ENCODE measurements around the gene ZP1. TPM values are rescaled to one million over a fixed set of nuclear protein-coding genes. Genes with fewer than 3 reads are reported as not detected.

Gene ZP1
- total RNA-seq, 1 donor from 2014 or later, result 0.96 TPM

DNA sequence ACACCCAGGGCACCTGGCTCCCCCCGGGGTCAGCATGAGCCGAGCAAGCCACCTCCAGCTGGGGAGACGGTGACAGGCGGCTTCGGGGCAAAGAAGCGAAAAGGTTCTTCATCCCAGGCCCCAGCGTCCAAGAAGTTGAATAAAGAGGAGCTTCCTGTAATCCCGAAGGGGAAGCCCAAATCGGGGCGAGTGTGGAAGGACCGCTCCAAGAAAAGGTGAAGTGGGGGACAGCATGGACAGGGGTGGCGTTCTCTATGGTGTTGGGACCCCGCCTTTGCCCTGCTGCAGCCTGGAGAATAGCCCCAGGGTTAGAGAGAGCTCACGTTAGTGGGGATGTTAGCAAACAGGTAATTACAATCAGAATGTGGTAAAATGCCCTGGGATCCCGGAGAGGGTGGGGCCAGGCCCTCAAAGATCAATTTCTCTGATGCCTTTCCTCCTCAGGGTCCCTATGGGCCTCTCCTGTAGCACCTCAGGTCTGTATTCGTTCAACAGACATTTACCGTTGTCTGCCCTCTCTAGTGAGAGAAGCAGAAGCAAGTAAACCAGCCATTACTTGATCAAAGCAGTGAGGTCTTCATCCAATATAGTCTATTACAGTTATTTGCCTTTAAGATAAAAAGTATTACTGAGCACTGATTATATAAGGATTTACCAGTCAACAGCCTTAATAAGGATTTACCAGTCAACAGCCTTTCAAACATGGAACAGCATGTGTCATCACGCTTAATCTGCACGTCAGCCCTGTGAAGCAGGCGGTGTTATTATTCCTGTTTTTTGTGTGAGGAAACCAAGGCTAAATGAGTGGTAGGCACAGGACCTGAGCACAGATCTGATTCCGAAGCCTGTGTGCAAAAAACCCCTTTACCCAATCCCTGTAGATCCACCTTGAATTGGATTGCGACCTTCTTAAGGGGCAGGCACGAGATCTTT is 24.4 kb upstream of the ZP1 start:
- no peak for DNase-seq (ENCODE audit: low spot score)

DNA sequence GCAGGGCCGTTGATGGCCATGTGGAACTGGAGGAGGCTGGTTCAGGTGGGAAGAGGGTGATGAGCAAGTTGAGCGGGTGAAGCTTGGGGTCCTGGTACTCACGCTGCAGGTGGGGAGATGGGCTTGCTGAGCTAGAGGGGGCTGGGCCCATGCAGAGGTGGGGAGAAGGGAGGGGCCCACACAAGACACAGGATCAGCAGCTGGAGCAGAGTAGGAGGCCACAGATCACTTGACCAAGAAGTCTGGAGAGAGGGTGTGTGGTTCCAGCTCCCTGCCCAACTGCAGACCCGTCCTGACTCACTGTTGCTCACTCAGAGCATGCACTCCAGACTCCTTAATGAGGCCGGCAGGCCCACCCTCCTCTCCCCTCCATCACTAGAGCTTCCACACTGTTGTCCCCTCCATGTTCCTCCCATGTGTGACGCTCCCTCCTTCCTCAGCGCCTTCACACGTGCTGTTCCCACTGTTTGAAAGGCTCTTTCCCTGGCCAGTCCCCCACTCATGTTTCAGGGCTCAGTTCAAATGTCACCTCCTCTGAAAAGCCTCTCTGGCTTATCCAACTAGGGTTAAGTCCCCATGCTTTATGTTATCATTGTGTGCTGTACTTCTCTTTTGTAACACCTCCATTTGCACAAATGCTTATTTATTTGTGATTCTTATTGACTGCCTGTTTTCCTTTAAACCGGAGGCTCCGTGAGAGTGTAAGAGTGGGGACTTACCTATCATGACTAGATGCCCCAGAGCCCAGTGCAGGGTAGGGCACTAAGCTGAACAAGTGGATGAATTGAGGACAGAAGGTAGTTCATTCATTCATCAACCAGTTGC is 23.1 kb upstream of the ZP1 start:
- no peak for DNase-seq (ENCODE audit: low spot score)

DNA sequence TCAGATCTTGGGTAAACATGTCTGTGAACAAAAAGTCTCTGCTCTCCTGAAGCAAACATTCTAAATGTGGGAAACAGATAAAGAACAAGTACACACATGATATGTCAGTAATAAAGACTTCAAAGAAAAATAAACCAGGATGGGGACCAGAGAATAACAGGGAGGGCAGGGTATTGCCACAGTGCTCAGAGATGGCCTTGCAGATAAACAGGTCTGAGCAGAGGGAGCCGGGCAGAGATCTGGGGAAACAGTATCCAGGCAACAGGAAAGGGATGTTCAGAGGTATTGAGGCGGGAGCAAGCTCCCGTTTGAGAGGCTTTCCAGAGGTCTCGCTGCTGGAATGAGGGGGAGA is 22.5 kb upstream of the ZP1 start:
- DNase-seq (ENCODE audit: low spot score), result no peak

DNA sequence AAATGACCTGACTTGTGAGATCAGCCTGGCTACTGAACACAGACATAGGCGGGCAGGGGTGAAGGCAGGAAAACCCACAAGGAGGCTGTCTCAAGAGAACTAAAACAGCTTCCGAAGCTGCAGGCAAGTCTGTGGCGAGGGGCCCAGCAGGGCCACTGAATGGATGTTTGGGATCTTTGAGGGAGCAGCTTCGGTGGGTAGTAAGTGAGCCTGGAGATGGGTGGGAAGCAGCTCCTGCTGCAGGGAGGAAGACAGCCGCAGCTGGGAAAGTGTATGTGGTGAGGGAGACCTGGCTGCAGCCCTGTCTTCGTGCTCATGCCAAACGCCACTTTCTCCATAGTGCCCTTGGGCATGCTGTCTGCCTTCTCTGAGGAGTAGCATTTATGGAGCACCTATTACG is 22.0 kb upstream of the ZP1 start:
- no peak for DNase-seq (ENCODE audit: low spot score)

DNA sequence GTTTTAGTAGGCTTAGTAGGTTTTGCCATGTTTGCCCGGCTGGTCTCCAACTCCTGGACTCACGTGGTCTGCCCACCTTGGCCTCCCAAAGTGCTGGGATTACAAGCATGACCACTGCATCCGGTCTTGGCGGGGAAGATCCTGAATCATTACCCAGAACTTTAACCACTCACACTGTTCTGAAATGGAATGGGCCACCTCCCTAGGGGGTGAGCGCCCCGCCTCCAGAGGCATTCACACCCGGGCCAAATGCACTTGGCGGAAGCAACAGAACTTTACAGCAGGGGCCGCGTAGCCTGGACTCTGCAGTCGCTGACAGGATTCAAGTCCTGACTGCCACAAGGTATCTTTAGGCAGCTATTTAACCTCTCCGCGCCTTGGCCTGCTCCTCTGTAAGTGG is 20.1 kb upstream of the ZP1 start:
- DNase-seq (ENCODE audit: low spot score), result no peak

DNA sequence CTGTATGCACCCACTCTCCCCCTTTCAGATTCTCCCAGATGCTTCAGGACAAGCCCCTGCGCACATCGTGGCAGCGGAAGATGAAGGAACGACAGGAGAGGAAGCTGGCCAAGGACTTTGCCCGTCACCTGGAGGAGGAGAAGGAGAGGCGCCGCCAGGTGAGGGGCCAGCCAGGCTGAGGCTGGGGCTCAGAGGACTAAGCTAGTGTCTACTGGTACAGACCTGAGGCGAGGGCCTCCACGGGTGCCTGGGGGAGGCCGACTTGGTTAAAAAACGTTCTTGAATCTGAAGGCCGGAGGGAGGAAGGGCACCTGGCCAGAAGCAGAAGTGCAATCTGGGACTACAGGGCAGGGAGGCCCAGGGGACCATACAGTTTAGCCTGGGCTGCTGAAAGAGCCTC is 19.4 kb upstream of the ZP1 start:
- no peak for DNase-seq (ENCODE audit: low spot score)

DNA sequence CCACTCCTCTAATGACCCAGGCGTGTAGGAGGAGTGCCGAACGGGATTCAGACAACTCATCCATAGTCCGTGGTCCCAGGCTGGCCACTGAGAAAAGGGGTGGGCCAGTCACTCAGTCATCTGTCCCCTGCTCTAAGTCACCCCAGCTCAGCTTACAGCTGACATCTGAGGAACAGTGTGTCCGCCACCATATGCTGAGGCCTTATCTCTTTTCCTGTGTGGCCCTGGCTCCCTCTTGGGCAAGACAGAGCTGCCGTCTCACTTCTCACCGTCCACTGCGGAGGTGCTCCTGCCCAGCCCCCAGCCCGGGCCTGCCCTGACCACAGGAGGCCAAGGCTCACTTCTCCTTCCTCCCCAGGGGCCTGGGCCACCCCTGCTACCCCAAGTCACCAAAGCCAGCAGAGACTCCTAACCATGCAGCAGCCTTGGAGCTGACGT is 18.6 kb upstream of the ZP1 start:
- no peak for DNase-seq (ENCODE audit: low spot score)

DNA sequence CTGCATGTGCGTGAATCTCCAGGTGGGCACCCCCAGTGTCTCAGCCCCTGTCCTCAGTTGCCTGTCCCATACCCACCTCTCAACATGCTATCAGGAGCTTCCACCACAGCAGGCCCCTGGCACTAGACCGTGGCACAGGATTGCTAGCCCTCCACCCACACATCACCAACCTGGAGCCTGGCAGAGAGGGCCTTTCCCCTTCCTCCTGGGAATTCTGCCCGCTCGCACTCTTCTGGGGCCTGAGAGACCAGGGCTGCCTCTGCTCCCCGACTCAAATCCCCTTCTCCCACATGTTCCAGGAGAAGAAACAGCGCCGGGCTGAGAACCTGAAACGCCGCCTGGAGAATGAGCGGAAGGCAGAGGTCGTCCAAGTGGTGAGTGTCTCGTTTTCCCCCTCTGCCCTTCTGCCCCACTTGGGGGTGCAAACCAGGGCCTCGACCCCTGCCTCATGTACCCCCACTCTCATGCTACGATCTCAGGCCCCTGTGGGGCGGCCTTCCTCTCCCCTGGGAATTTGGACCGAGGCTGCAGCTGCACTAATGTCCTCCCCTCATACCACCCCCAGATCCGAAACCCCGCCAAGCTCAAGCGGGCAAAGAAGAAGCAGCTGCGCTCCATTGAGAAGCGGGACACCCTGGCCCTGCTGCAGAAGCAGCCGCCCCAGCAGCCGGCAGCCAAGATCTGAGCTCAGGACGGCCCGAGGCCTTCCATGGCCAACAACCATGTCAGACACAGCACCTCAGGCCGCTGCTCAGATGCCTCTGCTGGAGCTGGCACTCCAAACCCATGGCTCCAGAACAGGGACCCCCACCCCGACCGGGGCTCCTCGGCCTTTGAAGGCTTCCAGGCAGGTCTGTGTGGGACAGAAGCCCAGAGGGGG is 17.5 kb upstream of the ZP1 start:
- no peak for DNase-seq (ENCODE audit: low spot score)

DNA sequence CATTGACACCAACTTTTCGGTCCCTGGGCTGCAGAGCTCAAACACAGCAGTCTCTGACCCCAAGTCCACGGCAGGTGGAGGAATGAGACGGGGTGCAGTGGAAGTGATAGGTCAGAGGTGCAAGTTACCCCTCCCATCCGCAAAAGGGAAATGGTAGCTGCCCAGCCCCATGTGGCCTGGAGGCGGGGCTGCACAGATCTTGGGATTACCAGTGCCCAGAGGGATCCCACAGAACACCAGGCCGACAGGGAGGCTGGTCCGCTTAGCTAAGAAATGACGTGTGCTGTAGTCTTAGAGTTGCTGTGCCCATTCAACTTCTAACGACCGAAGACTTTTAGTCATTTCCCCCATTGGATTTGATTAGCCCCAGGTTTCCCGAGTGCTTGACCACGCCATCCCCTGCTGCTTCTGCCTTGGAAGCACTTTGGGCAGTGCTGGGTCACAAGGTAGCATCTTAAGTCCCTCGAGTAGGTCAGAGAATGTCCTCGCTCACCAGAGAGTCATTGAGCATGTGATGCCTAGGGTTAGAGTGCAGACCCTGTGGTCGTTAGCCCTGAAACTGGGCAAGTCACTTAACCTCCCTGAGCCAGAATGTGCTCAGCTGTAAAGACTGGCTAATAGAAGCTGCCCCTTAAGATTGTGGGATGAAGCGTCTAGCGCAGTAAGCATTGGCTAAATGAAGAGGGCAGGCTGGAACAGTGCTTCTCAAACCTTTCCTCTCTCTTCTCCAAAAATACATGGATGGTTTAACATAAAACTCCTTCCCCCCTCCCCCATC is 15.8 kb upstream of the ZP1 start:
- no peak for DNase-seq (ENCODE audit: low spot score)

DNA sequence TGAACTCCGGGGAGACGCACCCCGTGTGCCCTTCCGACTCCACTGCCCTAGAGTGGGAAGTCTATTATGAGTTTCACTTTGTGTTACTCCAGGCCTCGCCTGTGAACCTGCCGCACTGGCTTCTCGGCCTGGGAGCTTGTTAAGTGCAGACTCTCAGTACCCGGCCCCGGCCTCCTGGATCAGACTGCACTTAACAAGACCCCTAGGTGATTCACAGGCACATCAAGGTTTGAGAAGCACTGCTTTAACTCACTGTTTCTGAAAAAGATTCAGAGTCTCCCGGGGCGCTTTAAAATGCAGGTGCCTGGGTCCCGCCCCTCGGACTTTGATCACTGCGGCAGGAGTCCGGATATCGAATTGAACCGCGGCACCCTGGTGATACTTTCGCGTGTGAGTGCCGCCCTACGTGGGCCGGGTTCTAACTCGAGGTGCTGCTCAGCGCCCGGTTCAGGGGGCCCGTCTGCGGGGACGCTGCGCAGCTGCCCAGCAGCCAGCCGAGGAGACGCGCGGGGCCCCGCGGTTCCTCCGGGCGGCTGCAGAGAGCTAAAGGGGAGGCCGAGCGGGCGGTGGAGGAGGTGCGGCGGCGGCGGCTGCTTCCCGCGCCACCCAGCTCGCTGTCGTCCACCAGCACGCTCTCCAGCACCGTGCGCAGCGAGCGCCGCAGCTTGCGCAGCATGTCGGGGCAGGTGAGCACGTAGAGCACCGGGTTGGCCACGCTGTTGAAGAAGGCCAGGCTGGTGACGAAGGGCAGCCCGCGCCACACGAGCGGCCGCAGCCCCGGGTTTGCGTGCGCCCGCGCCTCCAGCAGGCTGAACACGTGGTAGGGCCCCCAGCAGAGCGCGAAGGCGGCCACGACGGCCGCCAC is 15.0 kb upstream of the ZP1 start:
- DNase-seq (ENCODE audit: low spot score), result no peak

DNA sequence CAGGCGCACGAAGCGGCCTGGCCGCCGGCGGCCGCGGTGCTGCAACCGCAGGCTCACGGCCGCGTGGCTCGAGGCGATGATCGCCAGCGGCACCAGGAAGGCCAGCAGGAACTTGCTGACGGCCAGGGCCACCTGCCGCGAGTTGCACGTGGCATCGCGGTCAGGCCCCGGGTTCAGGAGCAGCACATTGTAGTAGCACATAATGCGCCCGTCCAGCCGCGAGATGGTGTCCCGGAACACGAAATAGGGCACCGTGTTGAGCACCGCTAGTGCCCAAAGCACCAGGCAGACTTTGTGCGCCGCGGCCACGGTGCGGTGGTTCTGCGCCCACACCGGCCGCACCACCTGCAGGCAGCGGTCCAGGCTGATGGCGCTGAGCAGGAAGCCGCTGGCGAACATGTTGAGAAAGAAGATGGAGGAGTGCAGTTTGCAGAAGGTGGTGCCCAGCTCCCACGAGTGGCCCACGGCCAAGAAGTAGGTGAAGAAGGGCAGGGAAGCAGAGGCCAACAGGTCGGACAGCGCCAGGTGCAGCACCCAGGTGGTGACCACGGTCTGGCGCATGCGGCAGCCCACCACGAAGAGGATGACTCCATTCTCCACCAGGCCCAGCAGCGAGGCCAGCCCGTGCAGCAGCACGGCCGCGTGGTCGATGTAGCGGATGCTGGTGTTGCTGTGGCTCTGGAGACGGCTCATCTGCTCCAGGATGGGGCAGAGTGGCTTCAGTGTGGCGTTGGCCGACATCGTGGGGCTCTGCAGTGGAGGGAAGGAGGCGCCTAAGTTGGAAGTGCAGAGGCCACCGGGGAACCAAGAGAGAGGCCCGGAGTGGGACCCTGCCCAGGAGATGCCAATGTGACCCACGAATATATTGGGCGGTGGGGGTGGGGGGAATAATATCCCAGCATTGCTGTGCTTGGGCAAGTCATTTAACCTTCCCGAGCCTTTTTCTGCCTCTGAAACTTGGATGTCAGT is 14.1 kb upstream of the ZP1 start:
- DNase-seq (ENCODE audit: low spot score), result no peak

DNA sequence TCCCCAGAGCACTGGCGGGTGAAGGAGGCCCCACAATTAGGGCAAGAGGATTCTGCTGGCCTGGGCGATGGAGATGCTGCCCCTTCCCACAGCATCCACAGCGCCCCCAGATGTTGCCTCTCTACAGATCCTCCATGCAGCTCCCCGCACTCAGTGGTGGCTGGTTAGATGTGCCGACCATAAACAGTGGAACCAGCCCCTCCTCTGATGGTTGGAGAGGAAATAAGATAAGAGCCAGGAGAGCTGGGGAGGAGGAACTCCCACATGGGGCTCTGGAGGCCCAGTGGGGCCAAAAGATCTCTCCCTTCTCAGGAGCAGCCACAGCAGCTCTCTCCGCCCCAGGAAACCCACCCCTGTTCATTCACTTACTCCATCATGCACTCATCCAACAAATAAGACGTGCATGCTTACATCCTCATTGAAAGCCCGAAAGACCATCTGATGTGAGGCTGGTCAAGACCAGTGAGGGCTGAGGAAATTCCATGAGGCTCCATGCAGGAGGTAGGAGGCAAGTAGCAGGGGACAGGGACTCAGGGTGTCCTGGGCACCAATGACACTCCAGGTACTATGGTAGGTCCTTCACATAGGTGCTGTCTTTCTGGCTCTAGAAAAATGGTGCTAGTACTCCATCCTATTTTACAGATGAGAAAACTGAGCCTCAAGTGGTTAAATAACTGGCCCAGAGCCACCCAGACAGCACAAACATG is 13.0 kb upstream of the ZP1 start:
- no peak for DNase-seq (ENCODE audit: low spot score)

DNA sequence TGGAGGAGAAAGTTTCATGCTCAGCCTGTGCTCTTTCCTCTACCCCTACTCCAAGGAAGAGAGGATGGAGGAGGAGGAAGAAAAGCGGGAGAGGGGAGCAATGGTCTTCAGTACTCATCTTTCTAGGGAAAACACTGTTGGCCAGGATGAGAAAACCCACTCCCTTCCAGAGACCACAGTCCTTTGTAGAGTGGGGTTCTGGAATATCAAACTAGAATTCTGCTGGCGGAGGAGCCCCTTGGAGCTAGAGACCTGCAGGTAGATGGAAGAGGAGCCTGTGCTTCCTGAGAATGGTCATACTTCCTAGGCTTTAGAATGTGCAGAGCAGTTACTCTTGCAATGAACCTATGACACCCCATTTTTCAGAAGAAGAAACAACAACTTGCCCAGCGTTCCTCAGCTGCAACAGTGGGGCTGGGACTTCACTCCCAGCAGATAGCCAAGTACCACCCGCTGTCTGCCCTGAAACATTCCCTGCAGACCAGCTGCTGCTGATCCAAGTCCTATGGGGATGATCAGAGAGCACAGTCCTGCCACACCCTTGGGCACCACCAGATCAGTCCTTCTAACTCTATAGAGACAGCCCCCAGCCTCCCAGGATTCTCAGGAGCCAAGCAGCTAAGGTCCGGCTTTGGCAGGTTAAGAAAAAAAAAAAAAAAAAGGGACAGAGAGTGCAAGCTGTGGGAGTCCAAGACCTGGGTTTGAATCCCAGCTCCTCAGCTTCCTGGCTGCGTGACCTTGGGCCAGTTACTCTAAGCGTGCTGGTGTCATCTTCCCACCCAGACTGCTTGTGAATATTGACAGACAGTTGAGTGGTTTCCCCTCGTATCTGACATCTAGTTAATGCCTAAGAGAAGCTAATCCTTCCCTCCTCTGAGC is 12.3 kb upstream of the ZP1 start:
- no peak for DNase-seq (ENCODE audit: low spot score)

DNA sequence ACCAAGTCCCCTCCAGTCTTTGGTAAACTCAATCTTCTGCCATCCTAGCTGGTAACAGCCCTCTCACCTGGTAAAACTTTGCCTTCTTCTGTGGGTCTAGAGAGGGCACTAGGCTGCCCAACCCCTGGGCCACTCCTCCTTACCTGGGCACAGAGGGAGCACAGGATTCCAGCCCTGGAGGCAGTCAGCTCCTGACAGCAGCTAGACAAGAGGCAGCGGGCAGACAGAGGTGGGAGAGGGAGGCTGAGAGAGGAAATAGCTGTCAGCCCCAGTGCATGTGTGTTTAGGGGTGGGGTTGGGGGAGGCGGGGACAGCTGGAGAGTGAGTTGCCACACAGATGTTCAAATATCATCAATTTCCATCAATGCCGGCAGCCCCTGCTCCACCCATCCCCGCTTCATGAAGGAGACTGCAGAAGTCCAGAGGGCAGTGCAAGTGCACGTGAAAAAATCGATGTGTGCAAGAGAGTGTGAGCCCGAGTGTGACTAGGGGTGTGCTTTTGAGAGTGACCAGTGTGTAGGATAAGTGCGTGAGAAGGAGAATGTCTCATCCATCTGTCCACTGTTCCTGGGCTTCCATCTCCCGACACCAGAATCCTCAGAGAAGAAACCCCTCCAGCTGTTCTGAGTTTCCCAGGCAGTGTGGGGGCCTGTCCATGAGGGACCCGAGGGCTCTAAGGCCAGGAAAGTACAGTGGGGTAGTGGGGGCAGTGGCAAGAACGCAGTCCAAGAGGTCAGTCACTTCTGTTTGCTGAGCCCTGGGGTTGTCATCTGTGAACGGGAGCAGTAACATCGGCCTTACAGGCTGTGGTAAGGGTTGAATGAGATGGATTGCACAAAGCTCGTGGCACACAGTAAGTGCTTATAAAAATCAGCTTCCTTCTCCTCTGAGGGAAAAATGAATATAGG is 11.4 kb upstream of the ZP1 start, which contains the start of gene PTGDR2:
Gene PTGDR2 (minus strand): TSS at position 225 of the 908 bp plus-strand sequence. CDS start 2,228 bp downstream, outside the sequence.
- no peak for DNase-seq (ENCODE audit: low spot score)

DNA sequence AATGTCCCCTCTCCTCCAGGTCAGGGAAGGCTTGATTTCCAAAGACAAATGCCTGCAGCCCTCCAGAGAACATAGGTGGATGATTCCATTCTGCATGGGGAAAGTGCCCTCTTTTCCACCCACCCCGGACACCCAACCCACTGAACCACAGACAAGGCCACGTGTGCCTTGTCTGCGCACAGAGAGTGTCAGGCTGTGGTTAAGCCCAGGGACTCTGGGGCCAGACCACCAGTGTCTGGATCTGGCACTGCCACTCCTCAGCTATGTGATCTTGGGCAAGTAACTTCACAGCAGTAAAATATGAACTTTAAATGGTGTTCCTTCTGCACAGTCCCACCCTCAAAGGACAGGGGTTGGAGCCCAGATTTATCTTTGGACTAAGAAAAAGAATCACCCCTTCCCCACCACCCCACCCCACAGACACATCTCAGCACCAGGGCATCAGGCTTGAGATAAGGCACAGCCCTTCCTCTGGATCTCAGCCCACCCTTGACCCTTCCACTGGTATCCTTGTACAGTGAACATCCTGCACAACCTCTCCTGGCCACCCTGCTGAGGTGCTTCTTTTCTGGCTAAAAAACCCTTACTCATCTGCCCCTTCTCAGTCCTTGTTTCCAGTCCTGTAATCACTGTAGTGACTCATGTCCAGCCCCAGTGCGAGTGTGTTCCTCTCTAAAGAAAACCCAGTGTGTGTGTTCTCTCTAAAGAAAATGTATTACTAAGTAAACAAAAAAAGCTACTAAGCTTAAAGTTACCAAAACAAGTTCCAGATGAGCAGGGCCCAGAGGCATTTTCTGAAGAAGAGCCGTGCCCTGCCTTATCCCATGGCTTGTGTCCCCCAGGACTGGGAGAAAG is 9.7 kb upstream of the ZP1 start:
- no peak for DNase-seq (ENCODE audit: low spot score)

Measured in umbilical cord (tissue), 2 donors.